RWPE2 (cell line): Measurements from ENCODE around the gene PPP4R3A.
"Not testable (repeated sequence)": the region's sequence is repeated elsewhere in the genome, so short reads cannot be mapped to it uniquely, and the experiment has no call there.

ENCODE experiments used
- ATAC-seq: fragments of 200-7000 bp; cut with Tn5 transposase; 3 replicates; pipeline ENCODE4 v1.9.1; 2021; ENCODE audit warnings: low read depth
- DNase-seq: peaks from one replicate; pipeline ENCODE4 v3.0.0-alpha.2; 2020; ENCODE audit warnings: low spot score
- H3K27ac ChIP-seq: fragments of 450-650 bp; 2 replicates; pipeline ENCODE4 v1.5.1; 2017; ENCODE audit warnings: mild to moderate bottlenecking; ENCODE audit not compliant: poor library complexity, severe bottlenecking
- H3K27me3 ChIP-seq: fragments of 250-450 bp; sonication (Bioruptor Pico); 2 replicates; pipeline ENCODE4 v1.5.1; 2021; ENCODE audit warnings: mild to moderate bottlenecking, moderate library complexity; ENCODE audit not compliant: insufficient read depth, poor library complexity, severe bottlenecking
- H3K36me3 ChIP-seq: fragments of 250-450 bp; sonication (Bioruptor Pico); 2 replicates; pipeline ENCODE4 v1.5.1; 2020; ENCODE audit warnings: low read depth, mild to moderate bottlenecking, moderate library complexity
- H3K4me1 ChIP-seq: fragments of 250-450 bp; sonication (Bioruptor Pico); 2 replicates; pipeline ENCODE4 v1.5.1; 2021; ENCODE audit warnings: mild to moderate bottlenecking, moderate library complexity; ENCODE audit not compliant: insufficient read depth, poor library complexity, severe bottlenecking
- H3K4me3 ChIP-seq: fragments of 250-450 bp; sonication (Bioruptor Pico); 2 replicates; pipeline ENCODE4 v1.5.1; 2021; ENCODE audit warnings: mild to moderate bottlenecking, moderate library complexity; ENCODE audit not compliant: severe bottlenecking
- H3K9me3 ChIP-seq: fragments of 250-450 bp; sonication (Bioruptor Pico); 2 replicates; pipeline ENCODE4 v1.5.1; 2021; ENCODE audit warnings: mild to moderate bottlenecking, moderate library complexity; ENCODE audit not compliant: severe bottlenecking
- CTCF ChIP-seq: fragments of 450-650 bp; IDR thresholded peaks from one replicate; pipeline ENCODE4 v1.5.1; 2017; ENCODE audit warnings: mild to moderate bottlenecking, moderate library complexity; ENCODE audit not compliant: poor library complexity, severe bottlenecking

PPP4R3A gene

GRCh38 chr14:91545946-91546716 is 36.0 kb upstream of the PPP4R3A start:
- no peak overlapping the region for H3K4me3 ChIP-seq
- H3K27me3 ChIP-seq = no peaks in the 10 kb centered on the region
- H3K9me3 ChIP-seq = no peaks in the 10 kb centered on the region
- no peak for TF ChIP-seq CTCF
- 0 out of 3 replicates have a peak, but pooled peaks have one; percentile 44 for ATAC-seq
- H3K27ac ChIP-seq = no peak overlapping the region
- no peaks in the 10 kb centered on the region for H3K4me1 ChIP-seq
- no peak for DNase-seq
- H3K36me3 ChIP-seq = no peaks in the 10 kb centered on the region

GRCh38 chr14:91545204-91545603 is 35.1 kb upstream of the PPP4R3A start:
- no peak overlapping the region for H3K27ac ChIP-seq
- H3K36me3 ChIP-seq = no peaks in the 10 kb centered on the region
- H3K9me3 ChIP-seq = no peaks in the 10 kb centered on the region
- DNase-seq (no peak), ATAC-seq (no peak)
- H3K27me3 ChIP-seq = no peaks in the 10 kb centered on the region
- H3K4me1 ChIP-seq = no peaks in the 10 kb centered on the region
- no peak for TF ChIP-seq CTCF
- no peak overlapping the region for H3K4me3 ChIP-seq

- TF ChIP-seq CTCF = no peak
- Histone ChIP-seq H3K27me3 (no peaks in the 10 kb centered on the region), H3K4me1 (peaks cover 8% of the 10 kb centered on the region), H3K27ac (no peak overlapping the region), H3K4me3 (no peak overlapping the region), H3K36me3 (no peaks in the 10 kb centered on the region), H3K9me3 (no peaks in the 10 kb centered on the region)
- ATAC-seq (no peak), DNase-seq (no peak)
These were observed 26.2 kb upstream of the PPP4R3A start for GRCh38 chr14:91536327-91536726.

GRCh38 chr14:91534059-91534458 is 23.9 kb upstream of the PPP4R3A start:
- not testable (repeated sequence) for H3K4me1 ChIP-seq, ATAC-seq, H3K4me3 ChIP-seq, DNase-seq, H3K27me3 ChIP-seq, H3K36me3 ChIP-seq, H3K27ac ChIP-seq, H3K9me3 ChIP-seq

GRCh38 chr14:91533623-91534022 is 23.5 kb upstream of the PPP4R3A start:
- DNase-seq (no peak), ATAC-seq (no peak)
- Histone ChIP-seq H3K9me3 (no peaks in the 10 kb centered on the region), H3K4me3 (no peak overlapping the region), H3K4me1 (peaks cover 8% of the 10 kb centered on the region), H3K27ac (no peak overlapping the region), H3K27me3 (no peaks in the 10 kb centered on the region), H3K36me3 (no peaks in the 10 kb centered on the region)
- no peak for TF ChIP-seq CTCF
